Activated T-cell treated with anti-CD3 and anti-CD28 coated beads, Interleukin-2, amount 50 U/mL, for 24 hours (primary cell): ENCODE measurements around the gene P2RY13.

ENCODE experiments used
- DNase-seq: peaks from one replicate; pipeline ENCODE4 v3.0.0-alpha.2; 2020
- H3K27ac Mint-ChIP-seq: 2 replicates; pipeline ENCODE4 v1.8.0; 2020; ENCODE audit warnings: mild to moderate bottlenecking, mixed read lengths
- H3K27me3 Mint-ChIP-seq: 2 replicates; pipeline ENCODE4 v1.8.0; 2020; ENCODE audit warnings: mixed read lengths
- H3K36me3 Mint-ChIP-seq: 2 replicates; pipeline ENCODE4 v1.8.0; 2020; ENCODE audit warnings: low read depth, mixed read lengths
- H3K4me1 Mint-ChIP-seq: 2 replicates; pipeline ENCODE4 v1.8.0; 2020; ENCODE audit warnings: low read depth, mixed read lengths
- H3K4me3 Mint-ChIP-seq: 2 replicates; pipeline ENCODE4 v1.8.0; 2020; ENCODE audit warnings: mild to moderate bottlenecking, moderate library complexity, mixed read lengths
- H3K9me3 Mint-ChIP-seq: 2 replicates; pipeline ENCODE4 v1.8.0; 2020; ENCODE audit warnings: mixed read lengths

The P2RY13 gene

DNA sequence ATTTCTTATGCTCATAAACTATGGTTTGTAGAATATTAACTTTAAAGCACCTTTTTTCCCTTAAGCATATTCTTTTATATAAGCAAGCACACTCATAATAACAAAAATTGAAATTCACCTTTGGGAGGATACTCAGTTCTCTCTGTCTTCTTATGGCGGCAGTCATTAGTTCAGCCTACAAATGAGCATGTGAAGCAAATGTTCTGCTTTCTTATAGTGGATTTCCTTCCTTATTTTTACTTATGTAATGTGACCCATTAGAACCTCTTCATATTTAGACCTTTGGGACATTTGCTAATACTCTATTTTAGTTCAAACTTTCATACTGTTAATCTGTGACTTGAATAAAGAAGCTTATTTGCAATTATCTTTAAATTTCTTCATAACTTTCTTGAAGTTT, at the start of gene P2RY13:
TSS of gene P2RY13 (minus strand) at position 187 of the 400 bp plus-strand sequence. CDS start at position 166, 21 bp downstream.
- Mint-ChIP-seq H3K4me1 (peaks cover 13% of the 10 kb centered on the region), H3K9me3 (no peaks in the 10 kb centered on the region), H3K4me3 (peak within 1 kb of the TSS; percentile 53), H3K27ac (peak within 1 kb of the TSS; percentile 34), H3K36me3 (no peaks in the 10 kb centered on the region), H3K27me3 (peaks cover 11% of the 10 kb centered on the region)
- DNase-seq: no peak

DNA sequence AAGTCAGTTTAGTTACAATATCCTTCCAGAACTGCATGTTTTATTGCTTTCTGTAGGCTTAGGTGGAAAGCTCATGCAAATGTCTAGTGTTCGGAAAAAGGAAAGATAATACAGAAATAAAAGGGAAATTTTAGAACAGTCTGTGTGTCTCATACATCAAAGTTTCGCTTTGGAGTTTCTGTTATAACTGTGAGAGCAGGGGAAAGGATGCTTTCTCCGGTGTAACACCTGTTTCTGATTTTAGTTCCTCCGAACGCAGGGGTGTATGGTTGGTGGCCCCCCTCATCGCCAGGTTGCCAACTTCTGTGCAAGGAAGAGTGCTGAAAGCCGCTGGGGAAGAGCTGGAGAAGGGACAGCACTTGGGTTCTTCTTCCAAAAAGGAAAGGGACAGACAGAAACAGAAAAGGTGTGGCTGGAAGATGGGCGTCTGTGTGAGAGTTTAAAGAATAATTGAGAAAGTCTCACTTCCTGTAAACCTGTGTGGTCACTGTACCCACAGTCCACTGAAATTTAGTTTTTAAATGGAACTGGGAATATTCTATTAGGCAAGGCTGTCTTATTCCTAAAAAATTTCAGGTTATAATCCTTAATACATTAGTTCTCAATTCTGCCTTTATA, 48.5 kb upstream of the P2RY13 start:
- Mint-ChIP-seq H3K27me3 (peaks cover 3% of the 10 kb centered on the region), H3K27ac (no peak overlapping the region), H3K4me1 (no peaks in the 10 kb centered on the region), H3K4me3 (no peak overlapping the region), H3K36me3 (no peaks in the 10 kb centered on the region), H3K9me3 (no peaks in the 10 kb centered on the region)
- DNase-seq: no peak

DNA sequence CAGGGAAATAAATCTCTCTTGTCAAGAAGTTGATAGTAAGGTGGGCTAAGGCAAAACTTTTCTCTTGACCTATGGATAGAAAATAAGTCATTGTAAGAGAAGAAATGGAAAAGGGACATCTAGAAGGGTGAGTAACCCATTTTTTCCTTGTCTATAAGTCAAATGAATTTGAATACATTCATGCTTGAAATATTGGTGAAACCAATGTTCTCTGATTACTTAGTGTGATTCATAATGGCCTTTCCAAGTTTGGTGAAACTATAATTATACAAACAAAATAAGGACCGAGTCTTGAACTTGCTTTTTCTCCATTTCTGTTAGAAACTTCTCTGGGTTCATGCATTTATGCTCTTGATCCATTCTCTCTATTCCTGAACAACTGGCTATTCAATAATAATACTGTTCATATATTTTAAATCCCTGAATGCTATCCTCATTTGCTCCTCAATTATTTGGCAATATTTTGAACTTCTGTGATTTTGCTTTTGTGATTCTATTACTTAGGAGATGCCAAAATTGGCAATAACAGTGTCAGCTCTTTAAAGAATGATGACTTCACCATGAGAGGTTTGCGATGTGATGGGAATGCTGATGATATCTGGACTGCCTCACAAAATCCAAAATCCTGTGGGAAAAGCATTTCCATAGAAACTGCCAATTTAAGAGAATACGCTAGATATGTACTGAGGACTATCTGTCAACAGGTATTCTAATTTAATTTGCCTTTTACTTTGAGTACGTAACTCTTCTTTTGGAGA, 42.9 kb upstream of the P2RY13 start:
- no peak for DNase-seq
- no peak overlapping the region for H3K27ac Mint-ChIP-seq
- H3K36me3 Mint-ChIP-seq: no peaks in the 10 kb centered on the region
- no peaks in the 10 kb centered on the region for H3K27me3 Mint-ChIP-seq
- no peak overlapping the region for H3K4me3 Mint-ChIP-seq
- no peaks in the 10 kb centered on the region for H3K9me3 Mint-ChIP-seq
- H3K4me1 Mint-ChIP-seq: no peaks in the 10 kb centered on the region

DNA sequence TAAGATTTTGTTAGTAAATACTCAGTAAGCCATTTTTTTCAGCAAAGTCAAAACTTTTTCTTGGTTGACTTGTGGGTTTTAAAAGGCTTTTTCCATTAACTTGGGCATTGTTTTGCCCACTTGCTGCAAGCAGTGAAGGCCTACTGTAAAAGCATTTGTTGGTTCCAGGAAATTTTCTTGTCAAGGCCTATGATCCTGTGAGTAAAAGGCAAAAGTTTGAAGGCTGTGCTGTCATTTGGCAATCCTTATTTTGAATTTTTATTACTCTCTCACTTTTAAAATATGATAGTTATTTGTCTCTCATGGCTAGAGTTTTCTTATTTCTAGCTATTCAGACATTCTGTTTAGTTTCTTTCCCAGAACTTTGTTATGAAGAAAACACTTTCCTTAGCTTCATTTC, 42.2 kb upstream of the P2RY13 start:
- no peaks in the 10 kb centered on the region for H3K36me3 Mint-ChIP-seq
- H3K4me1 Mint-ChIP-seq: no peaks in the 10 kb centered on the region
- no peaks in the 10 kb centered on the region for H3K27me3 Mint-ChIP-seq
- no peak for DNase-seq
- H3K27ac Mint-ChIP-seq: no peak overlapping the region
- no peak overlapping the region for H3K4me3 Mint-ChIP-seq
- H3K9me3 Mint-ChIP-seq: no peaks in the 10 kb centered on the region

DNA sequence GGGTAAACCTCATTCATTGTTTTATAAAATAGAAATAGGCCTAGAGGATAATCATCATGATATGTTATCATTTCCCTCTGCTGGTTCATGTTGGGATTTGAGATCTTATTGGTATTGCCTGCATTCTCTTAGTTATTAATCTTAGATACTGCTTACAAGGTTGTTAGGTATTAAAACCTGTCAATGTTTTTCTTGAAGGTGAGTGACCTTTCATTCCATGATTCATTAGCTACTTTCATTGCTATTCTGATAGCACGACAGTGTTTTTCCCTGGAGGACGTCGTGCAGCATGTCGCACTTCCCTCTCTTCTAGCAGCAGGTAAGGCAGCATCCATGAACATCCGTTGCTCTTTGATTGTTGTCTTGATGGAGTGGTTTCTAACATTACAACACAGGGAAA, 38.1 kb upstream of the P2RY13 start:
- H3K27ac Mint-ChIP-seq: no peak overlapping the region
- DNase-seq: no peak
- H3K36me3 Mint-ChIP-seq: no peaks in the 10 kb centered on the region
- H3K9me3 Mint-ChIP-seq: no peaks in the 10 kb centered on the region
- no peaks in the 10 kb centered on the region for H3K4me1 Mint-ChIP-seq
- no peak overlapping the region for H3K4me3 Mint-ChIP-seq
- no peaks in the 10 kb centered on the region for H3K27me3 Mint-ChIP-seq

DNA sequence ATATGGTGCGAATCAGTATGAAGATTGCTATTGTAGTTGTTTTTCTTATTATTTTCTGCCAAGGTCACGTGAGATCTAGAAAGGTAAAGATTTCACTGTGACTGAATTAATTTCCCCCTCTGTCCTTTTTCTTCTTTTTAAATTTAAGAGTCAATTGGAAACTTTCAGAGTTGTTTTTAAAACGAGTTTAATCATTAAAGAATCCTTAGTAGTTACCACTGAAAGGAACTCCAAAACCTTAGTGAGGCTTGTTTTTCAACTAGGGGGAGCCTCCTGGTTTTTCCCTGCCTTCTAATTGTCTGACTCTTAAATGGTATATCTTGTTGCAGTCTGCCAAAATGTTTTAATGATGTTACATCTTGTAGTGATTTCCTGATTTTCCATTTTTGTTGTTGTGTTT, 37.6 kb upstream of the P2RY13 start:
- Mint-ChIP-seq H3K27ac (no peak overlapping the region), H3K4me3 (no peak overlapping the region), H3K4me1 (no peaks in the 10 kb centered on the region), H3K9me3 (no peaks in the 10 kb centered on the region), H3K27me3 (no peaks in the 10 kb centered on the region), H3K36me3 (no peaks in the 10 kb centered on the region)
- DNase-seq: no peak

DNA sequence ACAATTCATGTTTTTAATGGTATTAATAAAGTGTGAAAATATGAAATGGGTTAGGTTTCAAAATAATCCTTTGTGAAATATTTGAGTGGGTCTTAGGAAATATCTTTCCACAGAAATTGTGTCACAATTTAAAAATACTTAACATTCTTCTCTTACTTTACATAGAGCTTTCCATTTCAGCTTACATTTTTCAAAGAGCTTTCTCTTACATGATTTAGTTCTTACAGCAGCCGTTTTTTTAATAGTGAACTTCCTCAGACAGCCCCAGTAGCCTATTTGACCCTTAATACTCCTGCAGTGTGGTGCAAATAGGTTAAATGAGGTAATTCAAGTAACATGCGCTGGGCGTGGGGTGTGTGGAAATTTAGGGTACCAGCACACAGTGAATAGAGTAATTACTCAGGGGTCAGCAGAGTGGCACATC, 33.4 kb upstream of the P2RY13 start:
- Mint-ChIP-seq H3K4me1 (no peaks in the 10 kb centered on the region), H3K27me3 (no peaks in the 10 kb centered on the region), H3K36me3 (no peaks in the 10 kb centered on the region), H3K4me3 (no peak overlapping the region), H3K27ac (no peak overlapping the region), H3K9me3 (no peaks in the 10 kb centered on the region)
- DNase-seq: no peak

DNA sequence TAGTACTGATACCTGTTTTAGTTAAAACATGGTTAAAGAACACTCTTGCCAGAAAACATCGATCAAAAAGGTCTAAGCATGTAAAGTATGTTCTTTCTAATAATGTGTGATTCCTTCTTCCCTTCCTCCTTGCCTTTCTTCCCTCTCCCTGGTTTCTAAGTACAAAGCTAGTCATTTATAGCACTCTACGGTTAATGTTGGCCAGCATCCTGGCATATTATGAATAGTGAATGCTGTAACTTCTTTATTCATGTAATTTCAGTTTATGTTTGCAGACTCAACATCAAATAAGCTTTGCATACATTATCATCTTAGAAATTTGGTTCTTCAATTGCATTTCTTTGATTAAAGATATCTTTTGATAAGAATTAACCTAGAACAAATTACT, 28.1 kb upstream of the P2RY13 start:
- no peak for DNase-seq
- H3K4me1 Mint-ChIP-seq: no peaks in the 10 kb centered on the region

DNA sequence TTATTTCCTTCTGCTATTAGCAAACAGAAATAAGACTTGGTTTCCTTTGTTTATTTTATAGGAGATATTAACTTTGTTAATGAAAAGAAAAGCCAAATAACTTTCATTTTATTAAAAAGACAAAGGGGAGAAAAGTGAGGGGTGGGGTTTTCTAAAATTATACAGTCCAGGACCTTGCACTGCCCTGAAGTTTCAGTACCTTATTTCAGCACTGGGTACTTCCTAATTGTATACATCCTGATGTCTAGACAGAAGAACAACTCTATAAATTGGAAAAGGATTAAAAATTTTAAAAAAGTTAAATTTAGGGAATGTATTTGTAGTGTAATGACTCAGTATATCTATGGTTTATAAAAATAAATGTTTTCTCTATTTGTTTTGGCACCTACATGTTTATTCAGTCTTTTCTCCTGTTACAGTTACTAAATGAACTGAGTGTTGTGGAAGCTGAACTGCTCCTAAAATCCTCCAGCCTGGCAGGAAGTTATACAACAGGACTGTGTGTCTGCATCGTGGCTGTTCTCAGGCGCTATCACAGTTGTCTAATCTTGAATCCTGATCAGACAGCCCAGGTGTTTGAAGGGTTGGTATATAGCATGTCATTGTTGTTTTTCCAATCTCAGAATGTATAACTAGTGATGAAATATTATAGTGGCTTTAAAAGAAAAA, 27.6 kb upstream of the P2RY13 start:
- peaks cover 10% of the 10 kb centered on the region for H3K27me3 Mint-ChIP-seq
- no peaks in the 10 kb centered on the region for H3K9me3 Mint-ChIP-seq
- no peaks in the 10 kb centered on the region for H3K36me3 Mint-ChIP-seq
- DNase-seq: no peak
- no peak overlapping the region for H3K27ac Mint-ChIP-seq
- H3K4me1 Mint-ChIP-seq: peaks cover 3% of the 10 kb centered on the region
- no peak overlapping the region for H3K4me3 Mint-ChIP-seq

More for the DNA sequence above, 28.1 kb upstream of the P2RY13 start:
- Mint-ChIP-seq H3K27me3 (peaks cover 7% of the 10 kb centered on the region), H3K9me3 (no peaks in the 10 kb centered on the region), H3K4me3 (no peak overlapping the region), H3K27ac (no peak overlapping the region), H3K36me3 (no peaks in the 10 kb centered on the region)

DNA sequence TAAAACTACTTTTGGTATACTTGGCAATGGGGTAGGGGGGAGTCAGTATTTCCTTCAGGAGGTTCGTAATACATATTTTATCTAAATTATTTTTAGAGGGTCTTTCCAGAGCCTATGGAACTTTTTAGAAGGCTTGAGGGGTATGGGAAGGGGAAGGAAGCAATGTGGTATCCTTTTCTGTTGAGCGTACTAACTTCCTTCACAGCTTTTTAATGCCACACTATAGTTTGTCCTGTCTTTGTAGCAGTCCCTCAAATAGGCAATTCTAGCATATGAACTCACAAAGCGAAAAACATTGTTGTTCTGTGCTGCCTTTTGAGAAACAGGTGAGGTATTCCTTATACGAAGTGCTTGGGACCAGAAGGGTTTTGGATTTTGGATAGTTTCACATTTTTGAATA, 22.3 kb upstream of the P2RY13 start:
- no peak for DNase-seq
- Mint-ChIP-seq H3K4me3 (no peak overlapping the region), H3K27me3 (peaks cover 30% of the 10 kb centered on the region), H3K4me1 (peaks cover 9% of the 10 kb centered on the region), H3K27ac (no peak overlapping the region), H3K9me3 (no peaks in the 10 kb centered on the region), H3K36me3 (no peaks in the 10 kb centered on the region)

DNA sequence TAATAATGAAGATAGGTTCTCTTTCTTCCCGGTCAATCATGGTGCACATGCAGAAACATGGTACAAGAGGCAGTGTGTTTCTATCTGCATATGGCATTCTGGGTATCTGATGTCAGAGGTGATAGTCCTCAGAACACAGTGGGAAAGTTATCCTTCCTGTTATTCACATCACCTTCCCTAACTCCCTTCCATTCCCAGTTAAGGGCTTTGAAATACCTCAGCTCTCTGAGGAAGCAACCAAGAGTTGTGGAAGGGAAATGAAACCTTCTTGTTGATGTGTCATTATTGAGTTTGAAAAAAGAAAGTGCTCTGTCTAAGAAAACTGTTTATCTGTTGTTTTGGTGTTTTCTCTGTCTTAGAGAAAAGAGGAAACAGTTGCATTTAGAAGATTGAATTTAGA, 21.9 kb upstream of the P2RY13 start:
- Mint-ChIP-seq H3K27me3 (peaks cover 34% of the 10 kb centered on the region), H3K4me3 (no peak overlapping the region), H3K9me3 (no peaks in the 10 kb centered on the region), H3K36me3 (no peaks in the 10 kb centered on the region), H3K4me1 (peaks cover 10% of the 10 kb centered on the region), H3K27ac (no peak overlapping the region)
- no peak for DNase-seq

DNA sequence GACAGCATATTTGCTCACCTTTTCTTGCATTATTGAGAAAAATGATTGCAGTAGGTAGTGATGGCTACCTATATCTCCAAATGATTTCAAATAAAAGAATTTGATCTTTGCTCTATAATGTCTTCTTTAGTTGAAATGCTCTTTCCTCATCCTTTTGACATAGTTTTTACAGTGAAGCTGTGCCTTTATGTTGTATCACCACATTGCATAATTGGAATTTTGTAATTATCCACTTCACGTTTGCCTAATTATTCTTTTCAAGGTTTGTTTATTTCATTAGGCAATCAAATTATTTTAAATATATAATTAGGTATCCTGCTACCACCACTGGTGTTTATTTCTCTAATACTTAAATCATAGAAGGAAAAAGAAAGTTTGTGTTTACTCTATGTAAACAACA, 21.3 kb upstream of the P2RY13 start:
- Mint-ChIP-seq H3K36me3 (no peaks in the 10 kb centered on the region), H3K27me3 (peaks cover 34% of the 10 kb centered on the region), H3K4me1 (peaks cover 14% of the 10 kb centered on the region), H3K9me3 (no peaks in the 10 kb centered on the region), H3K27ac (no peak overlapping the region), H3K4me3 (no peak overlapping the region)
- DNase-seq: no peak

DNA sequence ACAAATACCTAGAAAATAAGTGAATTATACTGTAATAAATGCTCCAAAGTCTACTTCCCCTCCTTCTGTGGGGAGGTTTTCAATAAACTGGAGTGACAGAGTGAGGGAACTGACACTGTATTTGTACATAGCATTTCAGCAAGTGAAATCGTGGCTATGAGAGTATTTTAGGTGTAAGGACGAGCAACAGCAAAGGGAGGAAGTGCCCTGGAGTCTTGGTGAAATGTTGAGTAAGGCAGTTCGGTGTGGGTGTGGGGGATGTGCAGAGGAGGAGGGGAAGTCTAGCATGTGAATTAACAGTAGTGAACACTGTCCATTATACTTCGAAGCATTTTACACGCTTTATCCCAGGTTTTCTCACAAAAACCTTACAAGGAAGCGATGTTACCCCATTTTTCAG, 18.1 kb upstream of the P2RY13 start:
- Mint-ChIP-seq H3K9me3 (no peaks in the 10 kb centered on the region), H3K27me3 (peaks cover 34% of the 10 kb centered on the region), H3K4me3 (no peak overlapping the region), H3K4me1 (peaks cover 14% of the 10 kb centered on the region), H3K36me3 (no peaks in the 10 kb centered on the region), H3K27ac (no peak overlapping the region)
- no peak for DNase-seq

DNA sequence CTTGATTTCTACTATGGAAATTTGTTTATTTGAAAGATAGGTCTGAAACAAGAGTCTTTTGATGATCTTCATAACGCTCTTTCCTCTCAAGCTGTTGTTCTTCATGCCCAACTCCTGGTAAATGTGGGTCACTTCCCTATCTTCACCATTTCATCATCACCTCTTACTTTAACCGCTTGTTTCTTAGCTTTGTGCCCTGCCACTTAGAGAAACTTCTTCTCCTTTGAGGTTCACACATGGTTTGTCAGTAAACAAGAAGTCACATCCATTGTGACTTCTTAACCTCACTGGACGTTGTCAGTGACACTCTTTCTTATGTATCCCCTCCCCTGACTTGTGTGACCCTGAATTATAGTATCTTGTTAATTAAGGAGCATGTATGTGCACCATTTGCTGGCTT, 16.9 kb upstream of the P2RY13 start:
- H3K4me1 Mint-ChIP-seq: peaks cover 8% of the 10 kb centered on the region
- H3K27ac Mint-ChIP-seq: no peak overlapping the region
- no peaks in the 10 kb centered on the region for H3K9me3 Mint-ChIP-seq
- DNase-seq: no peak
- H3K4me3 Mint-ChIP-seq: no peak overlapping the region
- H3K36me3 Mint-ChIP-seq: no peaks in the 10 kb centered on the region
- H3K27me3 Mint-ChIP-seq: peaks cover 32% of the 10 kb centered on the region

DNA sequence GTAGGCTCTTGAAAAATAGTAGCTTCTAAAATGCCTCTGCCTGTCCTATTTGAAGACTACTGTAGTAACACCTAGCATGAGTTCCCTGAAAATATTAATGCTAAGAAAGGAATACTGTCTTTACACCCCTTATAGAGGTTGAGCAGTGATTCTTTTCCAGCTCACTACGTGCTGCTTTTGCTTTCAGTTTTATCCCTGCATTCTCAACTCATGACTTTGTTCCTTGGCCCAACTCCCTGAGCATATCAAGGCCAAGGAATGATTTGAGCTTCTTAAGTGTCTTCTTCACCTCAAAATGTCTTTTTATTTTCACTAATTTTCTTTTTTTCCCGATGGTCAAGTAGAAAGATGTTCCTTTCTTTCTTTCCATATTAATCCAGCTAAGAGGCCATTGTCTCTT, 16.5 kb upstream of the P2RY13 start:
- H3K9me3 Mint-ChIP-seq: no peaks in the 10 kb centered on the region
- no peak overlapping the region for H3K27ac Mint-ChIP-seq
- H3K4me3 Mint-ChIP-seq: no peak overlapping the region
- H3K36me3 Mint-ChIP-seq: no peaks in the 10 kb centered on the region
- peaks cover 8% of the 10 kb centered on the region for H3K4me1 Mint-ChIP-seq
- no peak for DNase-seq
- peaks cover 34% of the 10 kb centered on the region for H3K27me3 Mint-ChIP-seq
